Thymus (tissue), 11 donors: Measurements from ENCODE around the gene SLC35A4. TPM values are rescaled to one million over a fixed set of nuclear protein-coding genes. Genes with fewer than 3 reads are reported as not detected.
A peak's percentile ranks its signal among the peaks of the same experiment; 100 is the strongest.
"Not testable (repeated sequence)": the region's sequence is repeated elsewhere in the genome, so short reads cannot be mapped to it uniquely, and the experiment has no call there.

Experiments
- DNase-seq, 9 donors: peaks; one replicate each; pipeline ENCODE4 v3.0.0-alpha.2; 2013; ENCODE audit warnings: low spot score in 9 of 9, low read depth in 6 of 9, missing footprints in 1 of 9
- H3K27ac ChIP-seq, 2 donors: one replicate each; pipeline ENCODE4 v1.5.1; 2013; ENCODE audit warnings: control low read depth in 1 of 2, low read depth in 1 of 2, low read length in 1 of 2, mild to moderate bottlenecking in 1 of 2, moderate library complexity in 1 of 2
- H3K27me3 ChIP-seq, 2 donors: one replicate each; pipeline ENCODE4 v1.5.1; 2013; ENCODE audit warnings: low read length in 1 of 2; ENCODE audit not compliant: control insufficient read depth in 2 of 2, insufficient read depth in 1 of 2
- H3K36me3 ChIP-seq, 2 donors: one replicate each; pipeline ENCODE4 v1.5.1; 2013; ENCODE audit warnings: low read length in 1 of 2, mild to moderate bottlenecking in 1 of 2, moderate library complexity in 1 of 2; ENCODE audit not compliant: control insufficient read depth in 2 of 2, insufficient read depth in 2 of 2
- H3K4me1 ChIP-seq, 2 donors: one replicate each; pipeline ENCODE4 v1.5.1; 2013; ENCODE audit warnings: low read length in 2 of 2; ENCODE audit not compliant: control insufficient read depth in 2 of 2, insufficient read depth in 2 of 2
- H3K4me3 ChIP-seq, 2 donors: one replicate each; pipeline ENCODE4 v1.5.1; 2013; ENCODE audit warnings: low read length in 2 of 2, control low read depth in 1 of 2, mild to moderate bottlenecking in 1 of 2
- H3K9me3 ChIP-seq, 2 donors: one replicate each; pipeline ENCODE4 v1.5.1; 2013; ENCODE audit warnings: low read length in 1 of 2, mild to moderate bottlenecking in 1 of 2; ENCODE audit not compliant: control insufficient read depth in 2 of 2, insufficient read depth in 1 of 2
- WGBS: extraction: QIAGEN DNeasy Blood & Tissue Kit; methylation state at CpG from one replicate; pipeline ENCODE4 v1.1.7; 2013; 5-methylcytosine and 5-hydroxymethylcytosine counted together
- polyA plus RNA-seq: library from polyadenylated mRNA; stranded (reverse); fragments of 200-250 nt; gene quantifications from one replicate; pipeline ENCODE4 v1.2.3, GENCODE V29; 2013
- total RNA-seq: library from RNA; stranded (reverse); fragments of 120-200 nt; gene quantifications from one replicate; pipeline ENCODE4 v1.2.4, GENCODE V29; 2013
- donor health status: healthy.

The SLC35A4 gene
- total and polyA plus RNA-seq, 2 donors, result 10.1 to 28.0 TPM

DNA sequence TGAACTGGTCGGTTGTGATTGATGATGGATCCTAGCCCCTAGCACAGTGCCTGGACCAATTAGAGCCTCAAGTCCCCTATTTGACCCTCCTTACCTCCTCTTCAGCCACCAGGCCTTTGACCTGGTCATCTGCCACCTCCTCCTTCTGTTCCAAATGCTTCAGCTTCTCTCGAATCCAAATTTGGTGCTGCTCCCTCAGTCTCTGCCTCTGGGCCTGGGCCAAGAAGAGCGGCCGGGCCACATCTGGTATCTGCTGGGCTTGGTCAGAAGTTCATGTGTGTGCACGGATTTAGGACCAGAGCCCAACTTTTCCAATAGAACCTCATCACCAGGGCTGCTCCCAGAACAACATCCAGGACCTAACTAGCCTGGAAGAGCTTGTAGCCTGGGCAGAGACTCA lies 6.5 kb downstream of the SLC35A4 start:
- no peak for DNase-seq
- Histone ChIP-seq H3K27me3 (no peaks in the 10 kb centered on the region), H3K4me1 (peaks cover 0 to 3% of the 10 kb centered on the region in 2 donors), H3K9me3 (no peaks in the 10 kb centered on the region), H3K27ac (no peak overlapping the region), H3K36me3 (peaks cover 24 to 29% of the 10 kb centered on the region in 2 donors), H3K4me3 (no peak overlapping the region)
- 96% methylated on average over 5 of the region's 5 CpGs for WGBS

DNA sequence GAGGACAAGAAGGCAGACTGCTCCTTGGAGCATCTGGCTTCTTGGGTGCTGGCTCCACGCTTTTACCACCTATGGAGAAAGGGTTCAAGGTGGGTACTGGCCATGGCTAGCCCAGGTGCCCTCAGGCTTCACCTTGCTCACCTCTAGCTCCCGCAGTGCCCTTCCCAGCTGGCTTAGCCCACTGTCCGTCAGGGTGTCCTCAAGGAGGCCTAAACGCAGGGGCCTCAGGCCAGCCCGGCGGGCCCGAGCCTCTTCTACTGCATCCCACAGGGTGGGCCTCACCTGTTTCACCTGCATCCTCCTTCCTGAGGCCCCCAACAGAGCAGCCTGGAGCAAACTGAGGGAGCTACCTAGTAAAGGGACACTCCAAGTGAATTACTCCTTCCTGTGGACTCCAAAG lies 9.1 kb downstream of the SLC35A4 start:
- peaks cover 4 to 8% of the 10 kb centered on the region in 2 donors for H3K36me3 ChIP-seq
- no peaks in the 10 kb centered on the region for H3K9me3 ChIP-seq
- no peak for DNase-seq
- no peaks in the 10 kb centered on the region for H3K27me3 ChIP-seq
- no peak overlapping the region for H3K27ac ChIP-seq
- no peaks in the 10 kb centered on the region for H3K4me1 ChIP-seq
- no peak overlapping the region for H3K4me3 ChIP-seq
- 96% methylated on average over 7 of the region's 7 CpGs for WGBS

DNA sequence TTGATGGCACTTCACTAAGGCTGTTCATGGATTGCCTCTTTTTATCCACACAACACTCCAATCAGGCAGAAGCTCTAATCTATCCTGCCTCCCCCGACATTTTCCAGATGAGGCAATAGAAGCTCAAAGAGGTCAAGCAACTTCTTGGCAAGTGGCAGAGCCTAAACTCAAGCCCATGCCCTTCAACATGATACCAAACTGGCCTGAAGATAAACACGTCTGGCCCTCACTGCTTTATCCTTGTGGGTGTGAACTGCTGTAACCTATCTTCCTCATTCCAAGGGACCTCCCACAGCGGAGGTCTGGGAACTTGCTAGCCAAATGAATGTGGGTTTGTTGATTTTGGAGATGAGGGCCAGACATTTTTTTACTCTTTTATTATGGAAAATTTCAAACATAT lies 9.5 kb downstream of the SLC35A4 start:
- no peak for DNase-seq

GRCh38 chr5:140575309-140575708 lies 10.7 kb downstream of the SLC35A4 start:
- H3K36me3 ChIP-seq, result peaks cover 4 to 5% of the 10 kb centered on the region in 2 donors
- 93% methylated on average over 8 of the region's 8 CpGs for WGBS
- H3K9me3 ChIP-seq, result no peaks in the 10 kb centered on the region
- H3K4me3 ChIP-seq, result no peak overlapping the region
- no peaks in the 10 kb centered on the region for H3K4me1 ChIP-seq
- H3K27ac ChIP-seq, result no peak overlapping the region
- peaks cover 0 to 2% of the 10 kb centered on the region in 2 donors for H3K27me3 ChIP-seq
- DNase-seq, result no peak

More for the DNA sequence above, 9.5 kb downstream of the SLC35A4 start:
- Histone ChIP-seq H3K27ac (no peak overlapping the region), H3K4me1 (no peaks in the 10 kb centered on the region), H3K9me3 (no peaks in the 10 kb centered on the region), H3K36me3 (peaks cover 4 to 8% of the 10 kb centered on the region in 2 donors), H3K27me3 (no peaks in the 10 kb centered on the region), H3K4me3 (no peak overlapping the region)
- 92% methylated on average over 3 of the region's 3 CpGs for WGBS

- Histone ChIP-seq H3K36me3 (no peaks in the 10 kb centered on the region), H3K4me3 (no peak overlapping the region), H3K9me3 (no peaks in the 10 kb centered on the region), H3K4me1 (no peaks in the 10 kb centered on the region), H3K27me3 (peaks cover 0 to 2% of the 10 kb centered on the region in 2 donors), H3K27ac (peak overlapping the region in 1 of 2 donors; percentile 32)
- 83% methylated on average over 2 of the region's 2 CpGs for WGBS
- DNase-seq, result peak in 1 of 9 donors; percentile 29
Measured at GRCh38 chr5:140576776-140577201, 12.2 kb downstream of the SLC35A4 start.

- WGBS, result 94% methylated on average over 6 of the region's 6 CpGs
- H3K4me3 ChIP-seq, H3K9me3 ChIP-seq, H3K27me3 ChIP-seq, H3K4me1 ChIP-seq, DNase-seq, H3K36me3 ChIP-seq, H3K27ac ChIP-seq: not testable (repeated sequence)
Measured at GRCh38 chr5:140579188-140579747, 14.6 kb downstream of the SLC35A4 start.

- Histone ChIP-seq H3K27ac (no peak overlapping the region), H3K4me3 (no peak overlapping the region), H3K9me3 (no peaks in the 10 kb centered on the region), H3K4me1 (no peaks in the 10 kb centered on the region), H3K36me3 (no peaks in the 10 kb centered on the region), H3K27me3 (peaks cover 0 to 5% of the 10 kb centered on the region in 2 donors)
- no peak for DNase-seq
- WGBS, result 97% methylated on average over 1 of the region's 1 CpG
Measured at GRCh38 chr5:140587495-140587894, 22.9 kb downstream of the SLC35A4 start.

DNA sequence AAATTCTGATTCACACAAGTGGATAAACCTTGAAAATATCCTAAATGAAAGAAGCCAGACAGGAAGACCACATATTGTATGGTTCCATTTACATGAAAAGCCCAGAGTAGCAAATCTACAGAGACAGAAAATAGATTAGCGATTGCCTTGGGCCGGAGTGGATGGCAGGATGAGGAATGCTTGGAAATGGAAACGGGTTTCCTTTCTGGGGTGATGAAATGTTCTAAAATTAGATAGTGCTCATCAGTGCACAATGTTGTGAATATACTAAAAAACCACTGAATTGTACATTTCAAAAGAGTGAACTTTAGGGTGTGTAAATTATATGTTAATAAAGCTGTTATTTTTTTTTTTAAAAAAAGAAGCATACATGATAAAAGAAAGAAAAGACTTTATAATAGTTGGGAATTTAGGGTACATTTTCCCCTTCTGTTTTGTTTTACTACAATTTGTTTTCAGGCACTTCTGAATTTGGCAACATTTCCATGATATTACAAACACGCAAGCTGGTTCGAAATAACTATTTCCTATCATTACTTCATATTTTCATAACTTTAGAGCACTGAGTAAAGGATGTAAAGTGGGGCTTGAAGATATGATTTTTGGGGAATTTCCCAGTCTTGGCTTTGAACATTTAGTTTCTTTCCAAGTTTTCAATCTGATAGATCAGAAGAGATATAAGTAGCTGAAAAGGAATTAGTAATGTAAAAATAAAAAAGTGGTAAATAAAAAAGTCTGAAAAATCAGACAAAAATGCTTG lies 23.9 kb downstream of the SLC35A4 start:
- Histone ChIP-seq H3K4me3 (no peak overlapping the region), H3K27ac (no peak overlapping the region), H3K4me1 (no peaks in the 10 kb centered on the region), H3K36me3 (no peaks in the 10 kb centered on the region), H3K9me3 (no peaks in the 10 kb centered on the region), H3K27me3 (peaks cover 0 to 3% of the 10 kb centered on the region in 2 donors)
- no peak for DNase-seq
- 97% methylated on average over 5 of the region's 5 CpGs for WGBS

DNA sequence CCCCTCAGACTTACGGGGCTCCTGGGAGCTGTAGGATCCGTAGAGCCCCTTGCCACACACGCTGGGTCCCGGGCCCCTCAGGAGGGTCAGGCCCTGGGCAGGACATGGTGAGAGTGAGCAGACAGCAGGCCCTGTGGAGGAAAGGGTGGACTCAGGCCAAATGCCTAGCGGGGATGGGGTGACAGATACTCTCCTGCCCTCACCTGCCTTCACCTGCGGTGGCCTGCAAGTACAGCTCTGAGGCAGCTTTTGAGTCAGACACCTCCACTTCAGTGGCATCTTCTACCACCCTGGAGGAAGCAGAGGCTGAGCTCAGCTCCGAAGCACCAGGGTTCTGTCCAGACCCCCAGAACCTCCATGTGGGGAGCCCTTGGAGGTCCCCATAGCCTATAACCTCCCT lies 26.2 kb downstream of the SLC35A4 start:
- Histone ChIP-seq H3K4me1 (no peaks in the 10 kb centered on the region), H3K9me3 (no peaks in the 10 kb centered on the region), H3K36me3 (no peaks in the 10 kb centered on the region), H3K27me3 (peaks cover 0 to 8% of the 10 kb centered on the region in 2 donors), H3K27ac (no peak overlapping the region), H3K4me3 (no peak overlapping the region)
- no peak for DNase-seq
- 95% methylated on average over 7 of the region's 7 CpGs for WGBS
